HepG2 (cell line): ENCODE data around the gene DENND4B. TPM values are rescaled to one million over a fixed set of nuclear protein-coding genes. Genes with fewer than 3 reads are reported as not detected.

Experiments
- ATAC-seq: fragments of 200-7000 bp; cut with Tn5 transposase; 3 replicates; pipeline ENCODE4 v1.9.1; 2020; ENCODE audit warnings: mild to moderate bottlenecking, moderate library complexity
- BruUV-seq: library from RNA; stranded (reverse); fragments of 400-500 nt; replicated peaks from 2 replicates; lab custom pipeline; 2021; lab: Mats Ljungman, UMichigan
- CTCF ChIA-PET: fragments of 300-600 bp; formaldehyde crosslinking; extraction: SDS; loops from one replicate; lab custom pipeline; 2021; ENCODE audit warnings: low total read pairs, inconsistent platforms, low intra/inter-chr PET ratio; lab: Yijun Ruan, JAX
- POLR2A ChIA-PET: fragments of 350-600 bp; sonication (Branson Sonifier 250); formaldehyde crosslinking; loops from one replicate; lab custom pipeline; 2020; ENCODE audit warnings: antibody characterized with exemption, inconsistent platforms; lab: Yijun Ruan, JAX
- DNase-seq: peaks from one replicate; pipeline ENCODE4 v3.0.0-alpha.2; 2015; ENCODE audit warnings: low spot score
- FAIRE-seq: peaks from 3 replicates; lab custom pipeline; 2011; peaks lifted over from hg19 to GRCh38; lab: Jason Lieb, UNC
- H2AFZ ChIP-seq: one replicate; pipeline ENCODE4 v1.6.1; 2011; ENCODE audit warnings: low read length, inconsistent platforms
- H3K27ac ChIP-seq: fragments of 300-600 bp; 3 replicates; pipeline ENCODE4 v1.8.0; 2011; ENCODE audit warnings: mixed run types, mild to moderate bottlenecking, mixed read lengths, low read length, inconsistent platforms; ENCODE audit not compliant: insufficient read depth; ENCODE audit errors: extremely low read length
- H3K27me3 ChIP-seq, 2 experiments: fragments of 200-600 bp in 1 of 2; 2 replicates in 1 of 2; 3 replicates in 1 of 2; pipeline versions ENCODE4 v1.6.0 to v1.8.0; 2011; ENCODE audit warnings: low read length in 2 of 2, mild to moderate bottlenecking in 2 of 2, moderate library complexity in 2 of 2, inconsistent platforms in 1 of 2; ENCODE audit not compliant: insufficient read depth in 2 of 2, control insufficient read depth in 1 of 2
- H3K36me3 ChIP-seq, 2 experiments: fragments of 200-600 bp in 1 of 2; replicated peaks in 1 of 2; 2 replicates in 1 of 2; 3 replicates in 1 of 2; pipeline versions ENCODE4 v1.5.1 to v1.8.0; 2011; ENCODE audit warnings: low read length in 2 of 2, inconsistent platforms in 1 of 2; ENCODE audit not compliant: insufficient read depth in 2 of 2, control insufficient read depth in 1 of 2
- H3K4me1 ChIP-seq: 2 replicates; pipeline ENCODE4 v1.5.1; 2012; ENCODE audit warnings: low read length, inconsistent platforms; ENCODE audit not compliant: insufficient read depth
- H3K4me2 ChIP-seq: 2 replicates; pipeline ENCODE4 v1.6.0; 2011; ENCODE audit warnings: low read depth, low read length, inconsistent platforms
- H3K4me3 ChIP-seq, 3 experiments: fragments of 200-600 bp in 1 of 3; sonication (generic), shearing (Covaris generic) in 1 of 3; replicated peaks in 1 of 3; 2 replicates each; pipeline ENCODE4 v1.5.1; 2011 to 2016; ENCODE audit warnings: low read length in 3 of 3, inconsistent platforms in 2 of 3, low read depth in 2 of 3, mild to moderate bottlenecking in 2 of 3, control low read depth in 1 of 3, mixed read lengths in 1 of 3; ENCODE audit not compliant: insufficient read depth in 1 of 3
- H3K79me2 ChIP-seq: one replicate; pipeline ENCODE4 v1.6.1; 2011; ENCODE audit warnings: low read length, inconsistent platforms; ENCODE audit not compliant: insufficient read depth
- H3K9ac ChIP-seq: 2 replicates; pipeline ENCODE4 v1.6.0; 2011; ENCODE audit warnings: mild to moderate bottlenecking, low read depth, low read length, inconsistent platforms; ENCODE audit not compliant: insufficient read depth
- H3K9me3 ChIP-seq: 2 replicates; pipeline ENCODE4 v1.5.1; 2012; ENCODE audit warnings: mild to moderate bottlenecking, low read length
- H4K20me1 ChIP-seq: 2 replicates; pipeline ENCODE4 v1.6.0; 2011; ENCODE audit warnings: inconsistent platforms, mild to moderate bottlenecking, low read length, moderate library complexity; ENCODE audit not compliant: insufficient read depth
- AFF4 ChIP-seq: sonication (generic); formaldehyde crosslinking; IDR thresholded peaks from 2 replicates; pipeline ENCODE4 v1.4.0; 2020; ENCODE audit warnings: missing genetic modification reagents
- CCAR2 ChIP-seq: fragments of 200-400 bp; formaldehyde crosslinking; optimal IDR thresholded peaks from 2 replicates; pipeline ENCODE3; 2018; ENCODE audit warnings: low read depth, mild to moderate bottlenecking, low read length, moderate library complexity
- ELF1 ChIP-seq: sonication (generic); formaldehyde crosslinking; IDR thresholded peaks from 2 replicates; pipeline ENCODE4 v1.4.0; 2020; ENCODE audit warnings: missing genetic modification reagents
- KMT2A ChIP-seq: sonication (generic); formaldehyde crosslinking; IDR thresholded peaks from 2 replicates; pipeline ENCODE4 v1.4.0; 2020; ENCODE audit warnings: missing genetic modification reagents
- NPAS2 ChIP-seq: sonication (generic); formaldehyde crosslinking; IDR thresholded peaks from 2 replicates; pipeline ENCODE4 v1.8.0; 2022; ENCODE audit warnings: mild to moderate bottlenecking, missing genetic modification reagents, borderline replicate concordance
- THAP7 ChIP-seq: sonication (generic); formaldehyde crosslinking; IDR thresholded peaks from 2 replicates; pipeline ENCODE4 v1.8.1; 2023; ENCODE audit warnings: mild to moderate bottlenecking, missing genetic modification reagents
- ZNF260 ChIP-seq: sonication (generic); formaldehyde crosslinking; IDR thresholded peaks from 2 replicates; pipeline ENCODE4 v1.4.0; 2020; ENCODE audit warnings: missing genetic modification reagents, low read depth, mild to moderate bottlenecking, borderline replicate concordance
- ZNF30 ChIP-seq: sonication (generic); formaldehyde crosslinking; IDR thresholded peaks from 2 replicates; pipeline ENCODE4 v1.5.0; 2020; ENCODE audit warnings: mild to moderate bottlenecking, missing genetic modification reagents
- ZNF577 ChIP-seq: sonication (generic); formaldehyde crosslinking; IDR thresholded peaks from 2 replicates; pipeline ENCODE4 v1.4.0; 2020; ENCODE audit warnings: mild to moderate bottlenecking, low read depth, missing genetic modification reagents, borderline replicate concordance
- WGBS: methylation state at CpG from one replicate; pipeline ENCODE4 v1.1.6; 2017; ENCODE audit warnings: low lambda C conversion rate; 5-methylcytosine and 5-hydroxymethylcytosine counted together
- in situ Hi-C: cut with HindIII; loops from 2 replicates; pipeline ENCODE4 v1.10.0; 2017; ENCODE audit warnings: low pct_unique_long_range_greater_than_20kb; ENCODE audit not compliant: extremely low pct_ligation_motif_present
- intact Hi-C: fragments of 100-400 bp; cut with micrococcal nuclease; formaldehyde crosslinking; loops from one replicate; pipeline ENCODE4 v1.10.0; 2022; ENCODE audit not compliant: unreplicated experiment
- polyA plus RNA-seq, 8 experiments: library from polyadenylated mRNA; depleted of rRNA in 3 of 8; stranded (reverse) in 7 of 8; unstranded in 1 of 8; fragments of >200 nt; fragmentation: Illumina TruSeq in 4 of 8; extraction: Trizol in 4 of 8; gene quantifications; 2 replicates each; pipeline versions ENCODE4 v1.2.1 to v1.2.3, GENCODE V29; 2011 to 2016; ENCODE audit warnings: low read depth in 4 of 8, missing spikeins in 1 of 8, mixed read lengths in 1 of 8; ENCODE audit not compliant: insufficient read depth in 1 of 8
- total RNA-seq, 5 experiments: library from RNA; depleted of rRNA; stranded (reverse); fragments of >200 nt; fragmentation: Illumina TruSeq; extraction: Trizol; gene quantifications; 2 replicates each; pipeline ENCODE4 v1.2.3, GENCODE V29; 2016; ENCODE audit warnings: low read depth in 1 of 5
- TF ChIP-seq, protein P1 (sequence below): sonication (generic); formaldehyde crosslinking; IDR thresholded peaks from 2 replicates; pipeline ENCODE4 v1.4.0; 2020; ENCODE audit warnings: missing genetic modification reagents
- TF ChIP-seq, protein P2 (sequence below): sonication (generic); formaldehyde crosslinking; conservative IDR thresholded peaks from 2 replicates; pipeline ENCODE4 v1.4.0; 2020; ENCODE audit warnings: missing genetic modification reagents

The DENND4B gene
- total and polyA plus RNA-seq, 2 of the 13 experiments (the other 11 are each of a cell fraction or from before 2014, with no cell fraction given): 15.1 to 20.3 TPM

DNA sequence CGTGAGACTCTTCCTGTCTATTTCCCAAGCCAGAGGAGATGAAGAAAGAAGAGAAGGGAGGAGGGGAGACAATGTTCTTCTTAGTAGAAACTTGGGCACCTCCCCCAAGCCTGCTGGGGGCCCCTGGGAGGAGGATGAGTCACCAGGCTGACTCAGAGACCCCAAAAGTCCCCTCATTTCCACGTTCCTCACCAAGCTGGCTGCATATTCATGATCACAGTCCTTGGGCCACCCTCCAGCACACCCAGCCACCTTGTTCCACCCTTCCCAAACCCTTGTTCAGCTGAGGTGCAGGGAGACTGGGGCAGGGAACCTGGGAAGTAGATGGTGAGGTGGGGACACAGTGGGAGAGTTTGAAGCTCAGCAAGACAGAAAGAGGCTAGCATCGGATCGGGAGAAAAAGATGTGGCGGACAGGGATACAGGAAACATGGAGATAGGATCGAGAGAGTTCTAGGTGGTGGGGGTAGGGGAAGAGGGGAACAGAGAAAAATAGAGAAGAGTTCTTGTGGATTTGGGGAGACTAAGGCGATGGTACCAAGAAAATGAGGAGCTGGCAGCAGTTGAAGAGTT, 38.9 kb upstream of the DENND4B start (continued):
- TF ChIP-seq, protein P1, sequence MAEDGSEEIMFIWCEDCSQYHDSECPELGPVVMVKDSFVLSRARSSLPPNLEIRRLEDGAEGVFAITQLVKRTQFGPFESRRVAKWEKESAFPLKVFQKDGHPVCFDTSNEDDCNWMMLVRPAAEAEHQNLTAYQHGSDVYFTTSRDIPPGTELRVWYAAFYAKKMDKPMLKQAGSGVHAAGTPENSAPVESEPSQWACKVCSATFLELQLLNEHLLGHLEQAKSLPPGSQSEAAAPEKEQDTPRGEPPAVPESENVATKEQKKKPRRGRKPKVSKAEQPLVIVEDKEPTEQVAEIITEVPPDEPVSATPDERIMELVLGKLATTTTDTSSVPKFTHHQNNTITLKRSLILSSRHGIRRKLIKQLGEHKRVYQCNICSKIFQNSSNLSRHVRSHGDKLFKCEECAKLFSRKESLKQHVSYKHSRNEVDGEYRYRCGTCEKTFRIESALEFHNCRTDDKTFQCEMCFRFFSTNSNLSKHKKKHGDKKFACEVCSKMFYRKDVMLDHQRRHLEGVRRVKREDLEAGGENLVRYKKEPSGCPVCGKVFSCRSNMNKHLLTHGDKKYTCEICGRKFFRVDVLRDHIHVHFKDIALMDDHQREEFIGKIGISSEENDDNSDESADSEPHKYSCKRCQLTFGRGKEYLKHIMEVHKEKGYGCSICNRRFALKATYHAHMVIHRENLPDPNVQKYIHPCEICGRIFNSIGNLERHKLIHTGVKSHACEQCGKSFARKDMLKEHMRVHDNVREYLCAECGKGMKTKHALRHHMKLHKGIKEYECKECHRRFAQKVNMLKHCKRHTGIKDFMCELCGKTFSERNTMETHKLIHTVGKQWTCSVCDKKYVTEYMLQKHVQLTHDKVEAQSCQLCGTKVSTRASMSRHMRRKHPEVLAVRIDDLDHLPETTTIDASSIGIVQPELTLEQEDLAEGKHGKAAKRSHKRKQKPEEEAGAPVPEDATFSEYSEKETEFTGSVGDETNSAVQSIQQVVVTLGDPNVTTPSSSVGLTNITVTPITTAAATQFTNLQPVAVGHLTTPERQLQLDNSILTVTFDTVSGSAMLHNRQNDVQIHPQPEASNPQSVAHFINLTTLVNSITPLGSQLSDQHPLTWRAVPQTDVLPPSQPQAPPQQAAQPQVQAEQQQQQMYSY (CRISPR knock-in tag): no peak

GRCh38 chr1:153984123-153984894, 37.8 kb upstream of the DENND4B start:
- intact Hi-C loops: no loop called here
- in situ Hi-C loops: loop anchor here (10.0 kb wide), 1 partner anchor 300 kb away; no protein-coding TSS in a partner anchor
- no peak overlapping the region for H3K4me2 ChIP-seq
- ChIA-PET CTCF (no interaction called here), POLR2A (interaction anchor here (0.9 to 7.5 kb wide), 4 partner anchors 17 to 216 kb away, joined by 3 to 92 read pairs (median 10); partner anchors contain the start of genes CREB3L4, DENND4B and SLC39A1)
- no peak overlapping the region for H3K27ac ChIP-seq
- H3K9ac ChIP-seq: no peak overlapping the region
- DNase-seq: no peak
- no TSS peak for BruUV-seq
- no peaks in the 10 kb centered on the region for H3K9me3 ChIP-seq
- H3K79me2 ChIP-seq: peaks cover 7% of the 10 kb centered on the region
- 92% methylated on average over 6 of the region's 6 CpGs for WGBS
- no peak overlapping the region for H3K4me3 ChIP-seq
- no peaks in the 10 kb centered on the region; a peak in 1 of 5 replicates for H3K27me3 ChIP-seq
- no peaks in the 10 kb centered on the region for H4K20me1 ChIP-seq
- H3K4me1 ChIP-seq: peaks cover 16% of the 10 kb centered on the region
- FAIRE-seq: no peak
- ATAC-seq: no peak
- no peak overlapping the region for H2AFZ ChIP-seq
- H3K36me3 ChIP-seq: no peaks in the 10 kb centered on the region; a peak in 1 of 5 replicates
- TF ChIP-seq THAP7 (CRISPR knock-in tag) (no peak), ZNF577 (CRISPR knock-in tag) (no peak), ZNF30 (no peak), NPAS2 (CRISPR knock-in tag) (no peak), AFF4 (no peak), KMT2A (CRISPR knock-in tag) (no peak), ZNF260 (CRISPR knock-in tag) (no peak), CCAR2 (no peak), ELF1 (CRISPR knock-in tag) (no peak)
- TF ChIP-seq, protein P2, sequence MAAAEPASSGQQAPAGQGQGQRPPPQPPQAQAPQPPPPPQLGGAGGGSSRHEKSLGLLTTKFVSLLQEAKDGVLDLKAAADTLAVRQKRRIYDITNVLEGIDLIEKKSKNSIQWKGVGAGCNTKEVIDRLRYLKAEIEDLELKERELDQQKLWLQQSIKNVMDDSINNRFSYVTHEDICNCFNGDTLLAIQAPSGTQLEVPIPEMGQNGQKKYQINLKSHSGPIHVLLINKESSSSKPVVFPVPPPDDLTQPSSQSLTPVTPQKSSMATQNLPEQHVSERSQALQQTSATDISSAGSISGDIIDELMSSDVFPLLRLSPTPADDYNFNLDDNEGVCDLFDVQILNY: no peak
